T-cell (primary cell): Measurements from ENCODE around the gene XPNPEP3. TPM values are rescaled to one million over a fixed set of nuclear protein-coding genes. Genes with fewer than 3 reads are reported as not detected.
"Not testable (repeated sequence)": the region's sequence is repeated elsewhere in the genome, so short reads cannot be mapped to it uniquely, and the experiment has no call there.

ENCODE experiments used
- ATAC-seq, 4 experiments: fragments of 200-7000 bp in 3 of 4; fragments of 150-1000 bp in 1 of 4; cut with Tn5 transposase; replicated peaks in 1 of 4; 1 replicate in 3 of 4; 2 replicates in 1 of 4; pipeline ENCODE4 v1.10.0; 2021; ENCODE audit warnings: moderate library complexity in 3 of 4, mild to moderate bottlenecking in 2 of 4, moderate number of reproducible peaks in 1 of 4
- CTCF ChIA-PET, 2 donors: fragments of 300-600 bp; sonication (Branson Sonifier 250); formaldehyde crosslinking; loops; one replicate each; lab custom pipeline; 2022; ENCODE audit warnings: antibody characterized with exemption in 2 of 2; lab: Charles Lee
- POLR2A ChIA-PET, 2 donors: fragments of 300-600 bp; sonication (Branson Sonifier 250); formaldehyde crosslinking; loops; one replicate each; lab custom pipeline; 2022; ENCODE audit warnings: antibody characterized with exemption in 2 of 2; lab: Charles Lee
- DNase-seq, 35 experiments: peaks; one replicate each; pipeline versions ENCODE4 v3.0.0 to v3.0.0-alpha.2; 2013 to 2023
- H3K27ac ChIP-seq: one replicate; pipeline ENCODE4 v1.5.1; 2013; ENCODE audit warnings: low read length
- H3K27me3 ChIP-seq, 2 experiments: replicated peaks in 1 of 2; 1 replicate in 1 of 2; 2 replicates in 1 of 2; pipeline versions ENCODE4 v1.6.1 to v1.7.0; 2013; ENCODE audit warnings: low read length in 1 of 2, mixed read lengths in 1 of 2; ENCODE audit not compliant: control insufficient read depth in 2 of 2, insufficient read depth in 2 of 2; ENCODE audit errors: extremely low read depth in 1 of 2
- H3K36me3 ChIP-seq, 2 donors: 1 replicate in 1 of 2; 2 replicates in 1 of 2; pipeline versions ENCODE4 v1.6.1 to v1.7.0; 2013; ENCODE audit warnings: low read length in 1 of 2; ENCODE audit not compliant: control insufficient read depth in 2 of 2, insufficient read depth in 1 of 2; ENCODE audit errors: extremely low read depth in 1 of 2
- H3K4me1 ChIP-seq, 2 experiments: 1 replicate in 1 of 2; 2 replicates in 1 of 2; pipeline versions ENCODE4 v1.6.1 to v1.7.0; 2013; ENCODE audit warnings: low read length in 2 of 2, mixed read lengths in 1 of 2; ENCODE audit not compliant: insufficient read depth in 2 of 2, control insufficient read depth in 1 of 2; ENCODE audit errors: extremely low read depth in 1 of 2
- H3K4me3 ChIP-seq, 2 donors: 1 replicate in 1 of 2; 2 replicates in 1 of 2; pipeline versions ENCODE4 v1.5.1 to v1.7.0; 2013; ENCODE audit warnings: mild to moderate bottlenecking in 2 of 2, low read length in 1 of 2, moderate library complexity in 1 of 2; ENCODE audit not compliant: control insufficient read depth in 1 of 2; ENCODE audit errors: extremely low read depth in 1 of 2
- H3K9me3 ChIP-seq: 2 replicates; pipeline ENCODE4 v1.7.0; 2013
- H3K27ac Mint-ChIP-seq, 2 donors: one replicate each; pipeline ENCODE4 v1.8.0; 2020 to 2021; ENCODE audit warnings: mild to moderate bottlenecking in 2 of 2, mixed read lengths in 2 of 2
- H3K27me3 Mint-ChIP-seq, 2 donors: one replicate each; pipeline ENCODE4 v1.8.0; 2021 to 2022; ENCODE audit warnings: mixed read lengths in 2 of 2
- H3K36me3 Mint-ChIP-seq: one replicate; pipeline ENCODE4 v1.8.0; 2021; ENCODE audit warnings: mixed read lengths
- H3K4me1 Mint-ChIP-seq, 3 donors: one replicate each; pipeline ENCODE4 v1.8.0; 2020 to 2022; ENCODE audit warnings: mixed read lengths in 3 of 3, mild to moderate bottlenecking in 1 of 3
- H3K4me3 Mint-ChIP-seq, 3 donors: one replicate each; pipeline ENCODE4 v1.8.0; 2020 to 2022; ENCODE audit warnings: mild to moderate bottlenecking in 3 of 3, mixed read lengths in 3 of 3, moderate library complexity in 3 of 3
- H3K9me3 Mint-ChIP-seq, 3 donors: one replicate each; pipeline ENCODE4 v1.8.0; 2020 to 2022; ENCODE audit warnings: mixed read lengths in 3 of 3
- WGBS: methylation state at CpG from one replicate; pipeline ENCODE4 v1.1.5; 2013; ENCODE audit warnings: missing lambda C conversion rate; ENCODE audit not compliant: insufficient coverage; 5-methylcytosine and 5-hydroxymethylcytosine counted together
- total RNA-seq, 35 experiments: library from RNA in 6 of 35; stranded (reverse) in 6 of 35; fragments of 120-200 nt in 1 of 35; gene quantifications; one replicate each; pipeline versions ENCODE4 v1.2.1 to v1.2.4 and lab custom pipeline; 2013 to 2026

Gene XPNPEP3
- total RNA-seq, 5 donors from 2014 or later (not counting 1 experiment from before 2014, with no cell fraction given), result 15.1 to 20.7 (median 15.8) TPM

- H3K9me3 ChIP-seq, result no peaks in the 10 kb centered on the region
- peaks cover 5 to 10% of the 10 kb centered on the region in 2 experiments for H3K4me1 ChIP-seq
- H3K27me3 ChIP-seq, result no peaks in the 10 kb centered on the region
- ChIA-PET POLR2A (no interaction called here), CTCF (interaction anchor here in 1 of 2 donors (0.6 kb wide), 1 partner anchor 756 kb away, joined by 3 read pairs; no protein-coding TSS in a partner anchor)
- WGBS, result 80% methylated on average over 1 of the region's 2 CpGs
- peaks cover 3 to 8% of the 10 kb centered on the region in 2 donors for H3K36me3 ChIP-seq
- Mint-ChIP-seq H3K27me3 (no peaks in the 10 kb centered on the region), H3K4me3 (no peak overlapping the region), H3K36me3 (peaks cover 7% of the 10 kb centered on the region), H3K27ac (no peak overlapping the region), H3K9me3 (no peaks in the 10 kb centered on the region), H3K4me1 (peaks cover 33 to 65% (median 40%) of the 10 kb centered on the region in 3 donors)
- DNase-seq (no peak), ATAC-seq (no peak)
- no peak overlapping the region for H3K4me3 ChIP-seq
- no peak overlapping the region for H3K27ac ChIP-seq
Observed at GRCh38 chr22:40862537-40862936, 5.6 kb downstream of the XPNPEP3 start.

DNA sequence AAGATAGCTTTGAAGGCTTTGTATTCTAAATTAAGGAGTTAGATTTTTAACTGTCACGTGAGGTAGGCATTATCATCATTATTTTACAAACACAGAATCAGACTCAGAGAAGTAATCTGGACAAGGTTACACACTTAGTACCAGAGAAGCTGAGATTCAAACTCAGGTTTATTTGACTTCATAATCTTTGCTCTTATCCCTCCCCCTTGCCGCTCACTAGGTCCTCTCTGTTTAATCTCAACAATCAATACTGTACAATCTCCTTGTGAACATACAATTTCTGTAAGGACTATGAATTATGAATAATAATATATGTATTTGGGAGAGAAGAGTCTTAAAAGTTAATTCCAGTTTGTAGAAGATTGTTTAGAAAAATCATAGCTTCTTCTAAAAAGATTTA, 10.2 kb downstream of the XPNPEP3 start:
- H3K27ac ChIP-seq, result no peak overlapping the region
- ChIA-PET POLR2A (interaction anchor here in 1 of 2 donors (0.5 to 0.8 kb wide), 4 partner anchors 9 to 1339 kb away, joined by 3 to 7 read pairs (median 3); no protein-coding TSS in a partner anchor), CTCF (no interaction called here)
- no peaks in the 10 kb centered on the region for H3K9me3 ChIP-seq
- H3K4me3 Mint-ChIP-seq, result no peak overlapping the region
- no peak overlapping the region for H3K4me3 ChIP-seq
- H3K36me3 ChIP-seq, result peaks cover 0 to 14% of the 10 kb centered on the region in 2 donors
- no peaks in the 10 kb centered on the region for H3K27me3 ChIP-seq
- peaks cover 0 to 5% of the 10 kb centered on the region in 2 experiments for H3K4me1 ChIP-seq
- H3K4me1 Mint-ChIP-seq, result peaks cover 19 to 37% (median 24%) of the 10 kb centered on the region in 3 donors
- H3K27ac Mint-ChIP-seq, result no peak overlapping the region
- no CpG with 5 or more reads among the region's 2 CpGs for WGBS
- ATAC-seq (no peak), DNase-seq (no peak)
- no peaks in the 10 kb centered on the region for H3K9me3 Mint-ChIP-seq
- H3K27me3 Mint-ChIP-seq, result no peaks in the 10 kb centered on the region
- H3K36me3 Mint-ChIP-seq, result peaks cover 11% of the 10 kb centered on the region

GRCh38 chr22:40868379-40868778, 11.4 kb downstream of the XPNPEP3 start:
- H3K27ac Mint-ChIP-seq, H3K27me3 ChIP-seq, DNase-seq, ATAC-seq, H3K4me3 ChIP-seq, POLR2A ChIA-PET, H3K4me1 ChIP-seq, H3K27ac ChIP-seq, H3K9me3 Mint-ChIP-seq, H3K27me3 Mint-ChIP-seq, H3K4me3 Mint-ChIP-seq, H3K9me3 ChIP-seq: not testable (repeated sequence)
- Mint-ChIP-seq H3K4me1 (peaks cover 17 to 26% (median 21%) of the 10 kb centered on the region in 3 donors), H3K36me3 (peaks cover 12% of the 10 kb centered on the region)
- CTCF ChIA-PET, result interaction anchor here (0.5 to 0.7 kb wide), 2 partner anchors 607 to 1605 kb away, joined by 3 to 5 read pairs; no protein-coding TSS in a partner anchor
- peaks cover 4 to 13% of the 10 kb centered on the region in 2 donors for H3K36me3 ChIP-seq
- 94% methylated on average over 2 of the region's 6 CpGs for whole genome bisulfite sequencing

GRCh38 chr22:40874016-40874415, 17.1 kb downstream of the XPNPEP3 start:
- DNase-seq, result no peak
- ChIA-PET POLR2A (interaction anchor here (0.6 kb wide), 2 partner anchors 58 to 164 kb away, joined by 4 to 12 read pairs; no protein-coding TSS in a partner anchor), CTCF (interaction anchor here in 1 of 2 donors (0.9 to 1.9 kb wide), 2 partner anchors 8 to 49 kb away, joined by 3 to 5 read pairs; no protein-coding TSS in a partner anchor)
- Mint-ChIP-seq H3K36me3 (peaks cover 22% of the 10 kb centered on the region), H3K27ac (no peak overlapping the region), H3K4me1 (no peaks in the 10 kb centered on the region), H3K4me3 (no peak overlapping the region), H3K9me3 (no peaks in the 10 kb centered on the region), H3K27me3 (no peaks in the 10 kb centered on the region)
- H3K27me3 ChIP-seq, result no peaks in the 10 kb centered on the region
- H3K4me3 ChIP-seq, result no peak overlapping the region
- WGBS, result no CpG with 5 or more reads among the region's 3 CpGs
- no peak overlapping the region for H3K27ac ChIP-seq
- H3K36me3 ChIP-seq, result peaks cover 5 to 15% of the 10 kb centered on the region in 2 donors
- H3K4me1 ChIP-seq, result no peaks in the 10 kb centered on the region
- ATAC-seq, result no peak
- H3K9me3 ChIP-seq, result no peaks in the 10 kb centered on the region

GRCh38 chr22:40875111-40875510, 18.2 kb downstream of the XPNPEP3 start:
- H3K9me3 ChIP-seq, result no peaks in the 10 kb centered on the region
- no peaks in the 10 kb centered on the region for H3K4me1 Mint-ChIP-seq
- DNase-seq (no peak), ATAC-seq (no peak)
- H3K27ac Mint-ChIP-seq, result no peak overlapping the region
- ChIA-PET CTCF (interaction anchor here in 1 of 2 donors (1.9 kb wide), 1 partner anchor 48 kb away, joined by 5 read pairs; no protein-coding TSS in a partner anchor), POLR2A (no interaction called here)
- no peaks in the 10 kb centered on the region for H3K9me3 Mint-ChIP-seq
- no peak overlapping the region for H3K27ac ChIP-seq
- no peaks in the 10 kb centered on the region for H3K4me1 ChIP-seq
- no peaks in the 10 kb centered on the region for H3K27me3 ChIP-seq
- peaks cover 5 to 15% of the 10 kb centered on the region in 2 donors for H3K36me3 ChIP-seq
- no peaks in the 10 kb centered on the region for H3K27me3 Mint-ChIP-seq
- peaks cover 19% of the 10 kb centered on the region for H3K36me3 Mint-ChIP-seq
- H3K4me3 Mint-ChIP-seq, result no peak overlapping the region
- no CpG with 5 or more reads among the region's 3 CpGs for WGBS
- H3K4me3 ChIP-seq, result no peak overlapping the region

DNA sequence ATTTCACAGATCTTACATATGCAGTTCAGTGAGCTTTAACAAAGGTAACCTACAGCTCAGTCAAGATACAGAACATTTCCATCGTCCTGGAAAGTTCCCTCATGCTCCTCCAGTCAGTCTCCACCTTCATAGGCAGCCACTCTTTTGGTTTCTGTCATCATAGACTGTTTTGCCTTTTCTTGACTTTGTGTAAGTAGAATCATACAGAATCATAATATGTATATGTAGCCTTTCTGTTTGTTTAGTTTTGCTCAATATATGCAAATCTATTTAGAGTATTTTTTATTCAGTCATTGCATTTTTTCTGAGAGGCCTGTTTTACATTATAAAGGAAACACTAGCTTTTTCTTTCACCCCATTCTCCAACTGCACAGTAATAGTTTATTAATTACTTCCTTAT, 20.0 kb downstream of the XPNPEP3 start:
- ATAC-seq (no peak), DNase-seq (no peak)
- Histone ChIP-seq H3K36me3 (peaks cover 5 to 8% of the 10 kb centered on the region in 2 donors), H3K4me1 (no peaks in the 10 kb centered on the region), H3K4me3 (no peak overlapping the region), H3K27ac (no peak overlapping the region), H3K9me3 (no peaks in the 10 kb centered on the region), H3K27me3 (no peaks in the 10 kb centered on the region)
- Mint-ChIP-seq H3K4me1 (no peaks in the 10 kb centered on the region), H3K36me3 (peaks cover 20% of the 10 kb centered on the region), H3K9me3 (no peaks in the 10 kb centered on the region), H3K27me3 (no peaks in the 10 kb centered on the region), H3K4me3 (no peak overlapping the region), H3K27ac (no peak overlapping the region)
- no CpG with 5 or more reads among the region's 1 CpG for WGBS
- ChIA-PET CTCF (no interaction called here), POLR2A (interaction anchor here in 1 of 2 donors (0.6 kb wide), 1 partner anchor 157 kb away, joined by 5 read pairs; no protein-coding TSS in a partner anchor)
